NT2/D1 (cell line): Measurements from ENCODE around the gene KBTBD13.

Source experiments
- SUZ12 ChIP-seq: IDR thresholded peaks from 2 replicates; pipeline ENCODE4 v1.6.1; 2011; ENCODE audit not compliant: insufficient read length, insufficient read depth; ENCODE audit errors: extremely low read depth
- YY1 ChIP-seq: IDR thresholded peaks from 2 replicates; pipeline ENCODE4 v1.6.1; 2011; ENCODE audit not compliant: insufficient read length, insufficient read depth

- TF ChIP-seq YY1 (no peak), SUZ12 (no peak)
Observed at GRCh38 chr15:65049418-65049840, 27.1 kb upstream of the KBTBD13 start.
